K562 (cell line): Measurements from ENCODE around the gene SF3A2. TPM values are rescaled to one million over a fixed set of nuclear protein-coding genes. Genes with fewer than 3 reads are reported as not detected.

Experiments
- ARID2 ChIP-seq: fragments of 450-650 bp; IDR thresholded peaks from 2 replicates; pipeline ENCODE4 v1.6.1; 2017; ENCODE audit warnings: antibody characterized with exemption, mild to moderate bottlenecking
- ARNT ChIP-seq, 2 experiments: fragments of 450-650 bp; IDR thresholded peaks; 2 replicates each; pipeline ENCODE4 v1.6.1; 2016; ENCODE audit warnings: mild to moderate bottlenecking in 1 of 2
- CREM ChIP-seq: IDR thresholded peaks from 2 replicates; pipeline ENCODE4 v1.6.1; 2014; ENCODE audit warnings: antibody characterized with exemption, low read depth
- CTCF ChIP-seq, 3 experiments: IDR thresholded peaks in 2 of 3; conservative IDR thresholded peaks in 1 of 3; 2 replicates each; pipeline ENCODE4 v1.5.1; 2011 to 2012; ENCODE audit warnings: low read length in 3 of 3, mild to moderate bottlenecking in 3 of 3, control low read depth in 2 of 3, improper control_type of control experiment in 1 of 3, inconsistent platforms in 1 of 3, low read depth in 1 of 3, mixed read lengths in 1 of 3, moderate library complexity in 1 of 3; ENCODE audit not compliant: insufficient read depth in 2 of 3
- E4F1 ChIP-seq: fragments of 250-450 bp; sonication (Bioruptor Pico); IDR thresholded peaks from 2 replicates; pipeline ENCODE4 v1.5.0; 2021; ENCODE audit warnings: mild to moderate bottlenecking, borderline replicate concordance
- HLTF ChIP-seq: fragments of 450-650 bp; IDR thresholded peaks from 2 replicates; pipeline ENCODE4 v1.6.1; 2016
- HSF4 ChIP-seq: fragments of 250-450 bp; sonication (Bioruptor Pico); IDR thresholded peaks from 2 replicates; pipeline ENCODE4 v2.1.2; 2022; ENCODE audit warnings: mild to moderate bottlenecking, moderate library complexity, borderline replicate concordance
- KAT2B ChIP-seq: IDR thresholded peaks from one replicate; pipeline ENCODE4 v1.6.1; 2012; ENCODE audit warnings: low read depth, mild to moderate bottlenecking, control low read depth, inconsistent platforms, low read length, moderate library complexity
- LCOR ChIP-seq: sonication (generic); formaldehyde crosslinking; IDR thresholded peaks from 2 replicates; pipeline ENCODE4 v1.8.0; 2022; ENCODE audit warnings: mild to moderate bottlenecking, missing genetic modification reagents
- MYC ChIP-seq, 2 experiments: fragments of 250-450 bp in 1 of 2; sonication (Bioruptor Pico) in 1 of 2; IDR thresholded peaks; 2 replicates each; pipeline versions ENCODE4 v1.5.1 to v1.6.1; 2012 to 2021; ENCODE audit warnings: low read depth in 2 of 2, borderline replicate concordance in 1 of 2, improper control_type of control experiment in 1 of 2, low read length in 1 of 2, mild to moderate bottlenecking in 1 of 2, moderate library complexity in 1 of 2
- RBM17 ChIP-seq: fragments of 200-400 bp; formaldehyde crosslinking; IDR thresholded peaks from 2 replicates; pipeline ENCODE4 v1.6.1; 2017; ENCODE audit warnings: low read depth, mild to moderate bottlenecking, low read length, borderline replicate concordance
- SIN3A ChIP-seq, 2 experiments: fragments of 150-350 bp in 1 of 2; IDR thresholded peaks; 2 replicates each; pipeline ENCODE4 v1.6.1; 2011 to 2016; ENCODE audit warnings: borderline replicate concordance in 2 of 2, low read depth in 2 of 2, low read length in 2 of 2, mild to moderate bottlenecking in 2 of 2, moderate library complexity in 2 of 2; ENCODE audit not compliant: control insufficient read depth in 1 of 2
- ZBTB1 ChIP-seq: sonication (generic); formaldehyde crosslinking; IDR thresholded peaks from 2 replicates; pipeline ENCODE4 v1.8.1; 2023; ENCODE audit warnings: missing genetic modification reagents, low read depth, mild to moderate bottlenecking, borderline replicate concordance
- ZEB2 ChIP-seq: fragments of 450-650 bp; IDR thresholded peaks from 2 replicates; pipeline ENCODE4 v1.6.1; 2016
- ZNF311 ChIP-seq: fragments of 250-450 bp; sonication (Bioruptor Pico); IDR thresholded peaks from 2 replicates; pipeline ENCODE4 v1.4.0; 2020; ENCODE audit warnings: mild to moderate bottlenecking, moderate library complexity
- ZSCAN32 ChIP-seq: fragments of 450-650 bp; formaldehyde crosslinking; IDR thresholded peaks from 2 replicates; pipeline ENCODE4 v1.4.0; 2020; ENCODE audit warnings: mild to moderate bottlenecking, moderate library complexity
- polyA plus RNA-seq, 8 experiments: library from polyadenylated mRNA; depleted of rRNA in 4 of 8; stranded (reverse) in 5 of 8; unstranded in 3 of 8; fragments of >200 nt; fragmentation: Nextera tagmentation in 2 of 8; fragmentation: Illumina TruSeq in 1 of 8; extraction: Ambion mirVana in 2 of 8; extraction: Trizol in 1 of 8; gene quantifications; 2 replicates each; pipeline versions ENCODE4 v1.2.1 to v1.2.3, GENCODE V29; 2011 to 2014; ENCODE audit warnings: inconsistent platforms in 1 of 8, missing spikeins in 1 of 8
- total RNA-seq, 7 experiments: library from RNA; depleted of rRNA in 6 of 7; stranded (reverse); fragments of >200 nt in 6 of 7; fragmentation: Illumina TruSeq in 2 of 7; extraction: Trizol in 2 of 7; gene quantifications; 2 replicates each; pipeline versions ENCODE4 v1.2.1 to v1.2.3, GENCODE V29; 2011 to 2021; ENCODE audit warnings: low replicate concordance in 1 of 7
- TF ChIP-seq, protein P1 (sequence below): fragments of 250-450 bp; sonication (Bioruptor Pico); IDR thresholded peaks from 2 replicates; pipeline ENCODE4 v1.5.0; 2020; ENCODE audit warnings: mild to moderate bottlenecking
- TF ChIP-seq, protein P2 (sequence below): fragments of 150-350 bp; conservative IDR thresholded peaks from 2 replicates; pipeline ENCODE4 v1.6.1; 2014; ENCODE audit warnings: low read length

SF3A2 gene
- total and polyA plus RNA-seq, 9 of the 15 experiments (the other 6 are each of a cell fraction or from before 2014, with no cell fraction given) = 0.17 to 194 (median 22.8) TPM

DNA sequence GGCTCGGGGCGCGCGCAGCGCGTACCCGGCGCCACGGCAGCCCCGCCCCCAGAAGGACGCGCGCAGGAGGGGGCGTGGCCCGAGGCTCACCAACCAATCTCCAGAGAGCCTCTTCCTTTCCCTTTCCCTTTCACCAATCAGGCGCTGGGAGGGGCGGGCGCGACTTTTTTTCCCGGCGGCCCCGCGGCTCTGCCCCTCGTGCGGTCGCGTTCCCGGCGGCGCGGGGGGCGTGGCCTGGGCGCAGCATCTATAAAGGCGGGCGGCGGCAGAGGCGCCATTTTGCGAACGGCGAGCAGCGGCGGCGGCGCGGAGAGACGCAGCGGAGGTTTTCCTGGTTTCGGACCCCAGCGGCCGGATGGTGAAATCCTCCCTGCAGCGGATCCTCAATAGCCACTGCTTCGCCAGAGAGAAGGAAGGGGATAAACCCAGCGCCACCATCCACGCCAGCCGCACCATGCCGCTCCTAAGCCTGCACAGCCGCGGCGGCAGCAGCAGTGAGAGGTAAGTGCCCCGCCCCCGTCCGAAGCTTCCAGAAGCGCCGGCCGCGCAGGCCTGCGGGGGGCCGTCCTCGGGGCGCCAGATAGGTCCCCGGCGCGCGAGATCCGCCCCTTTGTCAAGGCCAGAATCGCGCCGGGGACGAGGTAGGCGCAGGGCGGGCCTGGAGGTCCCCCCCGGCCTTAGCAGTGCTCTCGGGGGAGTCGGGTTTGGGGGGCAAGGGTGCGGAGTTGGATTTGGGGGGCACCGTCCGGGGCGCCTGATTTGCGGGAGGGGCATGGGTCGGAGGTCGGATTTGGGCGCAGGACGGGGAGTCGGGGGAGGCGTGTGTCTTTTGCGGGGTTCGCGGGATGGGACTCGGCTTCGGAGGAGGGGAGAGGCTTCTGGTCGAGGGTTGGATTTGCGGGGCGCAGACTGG lies 32.9 kb downstream of the SF3A2 start (continued):
- TF ChIP-seq CREM (peak; percentile 63), CTCF (IDR thresholded peaks at IDR 0.05 in 2 of 3, conservative IDR thresholded peaks at IDR 0.05 in 1 of 3; ENCODE audit: insufficient read depth in 2 of 3, low read depth in 1 of 3, low read length in 3 of 3) (peak in 1 of 3 experiments; percentile 21; a peak in 2 of 6 replicates), HLTF (no peak), MYC (IDR thresholded peaks at IDR 0.05; ENCODE audit: low read depth, low read length) (peak; percentile 86), MYC (CRISPR knock-in tag; IDR thresholded peaks at IDR 0.05; ENCODE audit: borderline replicate concordance, low read depth) (peak; percentile 75; the same call in 1 of the 2 replicates), ZEB2 (no peak), ZBTB1 (CRISPR knock-in tag) (no peak), SIN3A (IDR thresholded peaks at IDR 0.05; ENCODE audit: borderline replicate concordance in 2 of 2, control insufficient read depth in 1 of 2, low read depth in 2 of 2, low read length in 2 of 2) (peak; percentile 61 to 82; a peak in 1 of 4 replicates), E4F1 (no peak), ARID2 (no peak), ARNT (IDR thresholded peaks at IDR 0.05) (no peak), RBM17 (no peak), LCOR (CRISPR knock-in tag) (no peak), ZNF311 (CRISPR knock-in tag) (no peak), ZSCAN32 (CRISPR knock-in tag) (no peak), KAT2B (no peak), HSF4 (CRISPR knock-in tag) (no peak)
- TF ChIP-seq, protein P1, sequence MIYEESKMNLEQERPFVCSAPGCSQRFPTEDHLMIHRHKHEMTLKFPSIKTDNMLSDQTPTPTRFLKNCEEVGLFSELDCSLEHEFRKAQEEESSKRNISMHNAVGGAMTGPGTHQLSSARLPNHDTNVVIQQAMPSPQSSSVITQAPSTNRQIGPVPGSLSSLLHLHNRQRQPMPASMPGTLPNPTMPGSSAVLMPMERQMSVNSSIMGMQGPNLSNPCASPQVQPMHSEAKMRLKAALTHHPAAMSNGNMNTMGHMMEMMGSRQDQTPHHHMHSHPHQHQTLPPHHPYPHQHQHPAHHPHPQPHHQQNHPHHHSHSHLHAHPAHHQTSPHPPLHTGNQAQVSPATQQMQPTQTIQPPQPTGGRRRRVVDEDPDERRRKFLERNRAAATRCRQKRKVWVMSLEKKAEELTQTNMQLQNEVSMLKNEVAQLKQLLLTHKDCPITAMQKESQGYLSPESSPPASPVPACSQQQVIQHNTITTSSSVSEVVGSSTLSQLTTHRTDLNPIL (CRISPR knock-in tag) = no peak
- TF ChIP-seq, protein P2, sequence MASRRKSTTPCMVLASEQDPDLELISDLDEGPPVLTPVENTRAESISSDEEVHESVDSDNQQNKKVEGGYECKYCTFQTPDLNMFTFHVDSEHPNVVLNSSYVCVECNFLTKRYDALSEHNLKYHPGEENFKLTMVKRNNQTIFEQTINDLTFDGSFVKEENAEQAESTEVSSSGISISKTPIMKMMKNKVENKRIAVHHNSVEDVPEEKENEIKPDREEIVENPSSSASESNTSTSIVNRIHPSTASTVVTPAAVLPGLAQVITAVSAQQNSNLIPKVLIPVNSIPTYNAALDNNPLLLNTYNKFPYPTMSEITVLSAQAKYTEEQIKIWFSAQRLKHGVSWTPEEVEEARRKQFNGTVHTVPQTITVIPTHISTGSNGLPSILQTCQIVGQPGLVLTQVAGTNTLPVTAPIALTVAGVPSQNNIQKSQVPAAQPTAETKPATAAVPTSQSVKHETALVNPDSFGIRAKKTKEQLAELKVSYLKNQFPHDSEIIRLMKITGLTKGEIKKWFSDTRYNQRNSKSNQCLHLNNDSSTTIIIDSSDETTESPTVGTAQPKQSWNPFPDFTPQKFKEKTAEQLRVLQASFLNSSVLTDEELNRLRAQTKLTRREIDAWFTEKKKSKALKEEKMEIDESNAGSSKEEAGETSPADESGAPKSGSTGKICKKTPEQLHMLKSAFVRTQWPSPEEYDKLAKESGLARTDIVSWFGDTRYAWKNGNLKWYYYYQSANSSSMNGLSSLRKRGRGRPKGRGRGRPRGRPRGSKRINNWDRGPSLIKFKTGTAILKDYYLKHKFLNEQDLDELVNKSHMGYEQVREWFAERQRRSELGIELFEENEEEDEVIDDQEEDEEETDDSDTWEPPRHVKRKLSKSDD = 0 out of 2 replicates have a peak, but pooled peaks have one; percentile 59
